Ovary (tissue), 9 donors: Measurements from ENCODE around the gene CEP41. TPM values are rescaled to one million over a fixed set of nuclear protein-coding genes. Genes with fewer than 3 reads are reported as not detected.

Experiments
- DNase-seq, 5 donors: peaks; one replicate each; pipeline ENCODE4 v3.0.0-alpha.2; 2019 to 2020
- H3K27ac ChIP-seq, 2 donors: fragments of 200-600 bp; one replicate each; pipeline versions ENCODE4 v1.5.1 to v1.8.0; 2019 to 2022
- H3K27me3 ChIP-seq: fragments of 200-600 bp; one replicate; pipeline ENCODE4 v1.8.0; 2022
- H3K36me3 ChIP-seq: fragments of 200-600 bp; sonication (generic); one replicate; pipeline ENCODE4 v1.5.1; 2019
- H3K4me1 ChIP-seq: one replicate; pipeline ENCODE4 v1.8.1; 2013; ENCODE audit warnings: mild to moderate bottlenecking, moderate library complexity; ENCODE audit not compliant: insufficient read depth
- H3K4me3 ChIP-seq: fragments of 200-600 bp; sonication (generic); one replicate; pipeline ENCODE4 v1.5.1; 2017
- H3K9me3 ChIP-seq, 2 donors: fragments of 200-600 bp in 1 of 2; sonication (generic) in 1 of 2; one replicate each; pipeline versions ENCODE4 v1.5.1 to v1.8.1; 2013 to 2019; ENCODE audit warnings: mild to moderate bottlenecking in 1 of 2, moderate library complexity in 1 of 2
- CTCF ChIP-seq, 3 donors: fragments of 450-650 bp in 2 of 3; fragments of 200-600 bp in 1 of 3; IDR thresholded peaks; one replicate each; pipeline versions ENCODE4 v1.5.1 to v1.8.0; 2016 to 2022; ENCODE audit warnings: antibody characterized with exemption in 3 of 3, mild to moderate bottlenecking in 1 of 3
- EP300 ChIP-seq: sonication (generic); formaldehyde crosslinking; IDR thresholded peaks from one replicate; pipeline ENCODE4 v1.6.1; 2017; ENCODE audit warnings: antibody characterized with exemption
- POLR2A ChIP-seq: fragments of 450-650 bp; IDR thresholded peaks from one replicate; pipeline ENCODE4 v1.6.1; 2017; ENCODE audit warnings: antibody characterized with exemption, mild to moderate bottlenecking, moderate library complexity
- WGBS, 3 donors: extraction: QIAGEN DNeasy Blood & Tissue Kit in 1 of 3; methylation state at CpG; one replicate each; pipeline versions ENCODE4 v1.1.5 to v1.1.7; 2013 to 2017; 5-methylcytosine and 5-hydroxymethylcytosine counted together
- intact Hi-C, 4 donors: fragments of 100-400 bp; cut with DNase I; formaldehyde crosslinking; loops; one replicate each; pipeline versions ENCODE4 v1.11.0 to v1.15.1; 2022 to 2023
- polyA plus RNA-seq, 2 donors: library from polyadenylated mRNA; stranded (reverse); fragments of 200-250 nt in 1 of 2; fragments of 350-450 nt in 1 of 2; fragmentation: Illumina TruSeq in 1 of 2; extraction: RNeasy Lipid Tissue Mini Kit (QIAGEN cat#74804) in 1 of 2; gene quantifications; one replicate each; pipeline ENCODE4 v1.2.3, GENCODE V29; 2013 to 2014
- total RNA-seq, 7 donors: library from RNA; depleted of rRNA in 2 of 7; stranded (reverse); fragments of >200 nt in 2 of 7; fragmentation: NEBNext Ultra II Directional in 3 of 7; extraction: Animal tissue kit (Norgen Biotek cat#: 25700) in 3 of 7; gene quantifications; one replicate each; pipeline versions ENCODE4 v1.1.0 to v1.2.4, GENCODE V29; 2016 to 2023
- donor health status: DM: no; HTN: no; CAD: no; lungs with moderate emphysema.
- donor health status: DM: no; HTN: no; CAD: no.
- donor health status: Bipolar disorder and iron deficiency.
- donor health status: DM: yes; HTN: yes; CAD: no.
- donor health status: DM: no; HTN: no; CAD: no.
- donor health status: DM: yes; HTN: yes; CAD: no.

The CEP41 gene
- total and polyA plus RNA-seq, 9 donors: 1.8 to 21.3 (median 10.5) TPM

- no peak for DNase-seq
- intact Hi-C loops: loop anchor here in 1 of 4 donors (5.0 kb wide), 1 partner anchor 40 kb away; no protein-coding TSS in a partner anchor
- TF ChIP-seq CTCF (IDR thresholded peaks at IDR 0.05): no peak
- no peak for TF ChIP-seq POLR2A
- no peak for TF ChIP-seq EP300
- Histone ChIP-seq H3K36me3 (no peaks in the 10 kb centered on the region), H3K4me3 (no peak overlapping the region), H3K27ac (no peak overlapping the region), H3K4me1 (peaks cover 15% of the 10 kb centered on the region), H3K27me3 (no peaks in the 10 kb centered on the region), H3K9me3 (no peaks in the 10 kb centered on the region)
- WGBS, 3 donors: 63 to 85% (median 84%) methylated on average over 7 of the region's 7 CpGs
These were observed 43.6 kb downstream of the CEP41 start for GRCh38 chr7:130397051-130397757.

GRCh38 chr7:130396109-130396508 lies 44.7 kb downstream of the CEP41 start:
- Histone ChIP-seq H3K27me3 (no peaks in the 10 kb centered on the region), H3K36me3 (no peaks in the 10 kb centered on the region), H3K4me3 (no peak overlapping the region), H3K9me3 (no peaks in the 10 kb centered on the region), H3K4me1 (peaks cover 10% of the 10 kb centered on the region), H3K27ac (no peak overlapping the region)
- no peak for TF ChIP-seq EP300
- no peak for DNase-seq
- 38 to 46% (median 39%) methylated on average over 3 of the region's 3 CpGs for WGBS, 3 donors
- intact Hi-C loops: loop anchor here in 1 of 4 donors (5.0 kb wide), 1 partner anchor 39 kb away; no protein-coding TSS in a partner anchor

GRCh38 chr7:130395421-130395820 lies 45.4 kb downstream of the CEP41 start:
- H3K4me1 ChIP-seq: peaks cover 6% of the 10 kb centered on the region
- H3K9me3 ChIP-seq: no peaks in the 10 kb centered on the region
- no peaks in the 10 kb centered on the region for H3K36me3 ChIP-seq
- no peak for DNase-seq
- H3K27me3 ChIP-seq: no peaks in the 10 kb centered on the region
- H3K27ac ChIP-seq: no peak overlapping the region
- intact Hi-C loops: loop anchor here in 1 of 4 donors (5.0 kb wide), 1 partner anchor 38 kb away; no protein-coding TSS in a partner anchor
- 45 to 62% (median 57%) methylated on average over 5 of the region's 5 CpGs for WGBS, 3 donors
- H3K4me3 ChIP-seq: no peak overlapping the region
- TF ChIP-seq EP300 (no peak), POLR2A (no peak), CTCF (IDR thresholded peaks at IDR 0.05) (no peak)

GRCh38 chr7:130394421-130395195 lies 46.2 kb downstream of the CEP41 start:
- DNase-seq: no peak
- no peak overlapping the region for H3K27ac ChIP-seq
- no peaks in the 10 kb centered on the region for H3K36me3 ChIP-seq
- intact Hi-C loops: loop anchor here in 1 of 4 donors (5.0 kb wide), 1 partner anchor 37 kb away; no protein-coding TSS in a partner anchor
- H3K4me1 ChIP-seq: peaks cover 2% of the 10 kb centered on the region
- H3K4me3 ChIP-seq: no peak overlapping the region
- no peak for TF ChIP-seq EP300
- TF ChIP-seq POLR2A: no peak
- no peaks in the 10 kb centered on the region for H3K9me3 ChIP-seq
- H3K27me3 ChIP-seq: no peaks in the 10 kb centered on the region
- WGBS, 3 donors: 89 to 92% (median 91%) methylated on average over 7 of the region's 7 CpGs

GRCh38 chr7:130393841-130394411 lies 46.9 kb downstream of the CEP41 start:
- H3K4me3 ChIP-seq: no peak overlapping the region
- H3K9me3 ChIP-seq: no peaks in the 10 kb centered on the region
- 68% methylated on average over 10 of the region's 10 CpGs for WGBS, 3 donors
- H3K36me3 ChIP-seq: no peaks in the 10 kb centered on the region
- intact Hi-C loops: no loop called here
- peaks cover 2% of the 10 kb centered on the region for H3K4me1 ChIP-seq
- TF ChIP-seq CTCF (IDR thresholded peaks at IDR 0.05): no peak
- no peak for TF ChIP-seq EP300
- no peak for TF ChIP-seq POLR2A
- no peak for DNase-seq
- peak overlapping the region in 1 of 2 donors; percentile 31 for H3K27ac ChIP-seq
- H3K27me3 ChIP-seq: no peaks in the 10 kb centered on the region
